GM12891 (cell line): ENCODE measurements around the gene CFDP1.

Experiments
- PAX5 ChIP-seq: IDR thresholded peaks from 2 replicates; pipeline ENCODE4 v1.6.1; 2011; ENCODE audit warnings: low read length, moderate library complexity, mild to moderate bottlenecking; ENCODE audit not compliant: insufficient read depth, severe bottlenecking
- POLR2A ChIP-seq: IDR thresholded peaks from 2 replicates; pipeline ENCODE4 v1.6.1; 2011; ENCODE audit warnings: low read depth, low read length, control low read depth
- POLR2AphosphoS5 ChIP-seq: IDR thresholded peaks from 2 replicates; pipeline ENCODE4 v1.6.1; 2011; ENCODE audit warnings: low read depth, low read length, control low read depth
- POU2F2 ChIP-seq: IDR thresholded peaks from 2 replicates; pipeline ENCODE4 v1.6.1; 2011; ENCODE audit warnings: low read depth, mild to moderate bottlenecking, control low read depth, low read length, moderate library complexity
- SPI1 ChIP-seq: IDR thresholded peaks from 2 replicates; pipeline ENCODE4 v1.6.1; 2011; ENCODE audit warnings: low read depth, low read length, control low read depth
- TAF1 ChIP-seq: IDR thresholded peaks from 2 replicates; pipeline ENCODE4 v1.6.1; 2011; ENCODE audit warnings: low read depth, low read length, control low read depth

DNA sequence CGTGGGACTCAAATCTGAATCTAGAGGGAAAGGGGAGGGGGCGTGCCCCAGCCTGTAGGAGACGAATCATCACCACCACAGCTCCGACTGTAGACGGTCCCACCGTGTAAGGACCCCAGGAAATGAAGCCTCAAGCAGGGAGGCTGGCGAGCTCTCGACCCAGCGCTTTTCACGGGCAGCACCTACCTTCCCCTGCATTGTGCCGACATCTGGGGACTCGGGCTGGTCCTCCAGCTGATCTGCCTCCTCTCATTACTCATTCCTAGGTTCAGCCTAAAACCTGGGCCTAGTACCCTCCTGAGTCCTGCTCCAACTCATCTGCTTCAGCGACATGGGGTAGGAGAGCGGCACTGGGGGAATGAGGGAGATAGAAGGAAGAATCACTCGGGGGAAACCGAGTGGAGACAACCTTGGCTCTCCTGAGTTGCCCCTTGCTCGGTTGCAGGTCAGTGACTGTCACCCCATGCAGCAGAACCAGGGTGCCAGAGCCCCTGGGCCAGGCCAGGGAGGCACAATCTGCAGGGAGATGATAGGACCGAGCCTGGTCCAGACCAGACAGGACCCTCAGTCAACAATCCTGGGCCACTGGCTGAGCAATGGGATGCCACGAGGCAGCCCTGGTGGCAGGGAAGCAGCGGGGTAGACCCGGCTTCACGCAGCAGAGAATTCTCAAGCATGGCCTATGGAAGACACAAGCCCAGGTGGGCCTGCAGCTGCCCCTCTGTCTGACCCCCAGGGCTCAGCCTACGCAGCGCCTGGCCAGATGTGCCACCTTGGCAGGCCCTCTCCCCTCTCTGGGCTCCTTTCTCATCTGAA is 181.0 kb downstream of the CFDP1 start:
- TF ChIP-seq SPI1, result no peak
- no peak for TF ChIP-seq POLR2A
- no peak for TF ChIP-seq TAF1
- TF ChIP-seq POLR2AphosphoS5, result no peak
- no peak for TF ChIP-seq PAX5
- TF ChIP-seq POU2F2, result no peak
